Skeletal muscle satellite cell (primary cell): ENCODE measurements around the gene ABCD2. TPM values are rescaled to one million over a fixed set of nuclear protein-coding genes. Genes with fewer than 3 reads are reported as not detected.
"Not testable (repeated sequence)": the region's sequence is repeated elsewhere in the genome, so short reads cannot be mapped to it uniquely, and the experiment has no call there.

Source experiments
- H3K27me3 ChIP-seq: 2 replicates; pipeline ENCODE4 v1.7.0; 2013; ENCODE audit warnings: low read length; ENCODE audit not compliant: control insufficient read depth, insufficient read depth
- H3K36me3 ChIP-seq: 2 replicates; pipeline ENCODE4 v1.7.0; 2013; ENCODE audit warnings: mild to moderate bottlenecking, control low read depth, low read length; ENCODE audit not compliant: insufficient read depth
- H3K4me1 ChIP-seq: 2 replicates; pipeline ENCODE4 v1.7.0; 2013; ENCODE audit warnings: low read length; ENCODE audit not compliant: control insufficient read depth, insufficient read depth
- H3K4me2 ChIP-seq: 2 replicates; pipeline ENCODE4 v1.7.0; 2013; ENCODE audit warnings: mild to moderate bottlenecking, low read length
- H3K4me3 ChIP-seq: 2 replicates; pipeline ENCODE4 v1.7.0; 2013; ENCODE audit warnings: low read length
- H3K9ac ChIP-seq: 2 replicates; pipeline ENCODE4 v1.7.0; 2013; ENCODE audit warnings: mild to moderate bottlenecking, low read depth, low read length, moderate library complexity
- H3K9me3 ChIP-seq: replicated peaks from 2 replicates; pipeline ENCODE4 v1.7.0; 2013; ENCODE audit warnings: mild to moderate bottlenecking, control low read depth, low read length
- small RNA-seq: library from RNA; depleted of rRNA; stranded (forward); fragments of <200 nt; gene quantifications from one replicate; pipeline ENCODE3, GENCODE V24; 2012

ABCD2 gene

DNA sequence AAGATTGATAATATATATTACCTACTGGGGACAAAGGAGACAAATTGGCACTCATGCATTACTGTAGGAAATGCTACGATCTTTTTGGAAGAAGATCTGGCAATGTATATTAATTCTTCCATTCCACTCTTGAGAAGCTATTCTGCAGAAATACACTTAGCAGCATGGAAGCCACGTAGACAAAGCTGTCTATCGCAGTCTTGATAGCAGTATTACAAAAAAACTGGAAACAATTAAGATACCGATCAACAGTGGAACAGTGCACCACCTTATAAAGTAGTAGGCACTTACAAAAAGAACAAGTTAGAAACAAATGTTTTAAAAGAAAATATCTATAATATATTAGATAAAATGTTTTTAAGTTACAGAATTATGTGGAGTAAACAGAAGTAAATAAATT, 87.2 kb downstream of the ABCD2 start:
- Histone ChIP-seq H3K9ac (no peak overlapping the region), H3K27me3 (no peaks in the 10 kb centered on the region), H3K4me1 (no peaks in the 10 kb centered on the region), H3K4me3 (no peak overlapping the region), H3K9me3 (no peaks in the 10 kb centered on the region), H3K4me2 (no peak overlapping the region), H3K36me3 (no peaks in the 10 kb centered on the region)

DNA sequence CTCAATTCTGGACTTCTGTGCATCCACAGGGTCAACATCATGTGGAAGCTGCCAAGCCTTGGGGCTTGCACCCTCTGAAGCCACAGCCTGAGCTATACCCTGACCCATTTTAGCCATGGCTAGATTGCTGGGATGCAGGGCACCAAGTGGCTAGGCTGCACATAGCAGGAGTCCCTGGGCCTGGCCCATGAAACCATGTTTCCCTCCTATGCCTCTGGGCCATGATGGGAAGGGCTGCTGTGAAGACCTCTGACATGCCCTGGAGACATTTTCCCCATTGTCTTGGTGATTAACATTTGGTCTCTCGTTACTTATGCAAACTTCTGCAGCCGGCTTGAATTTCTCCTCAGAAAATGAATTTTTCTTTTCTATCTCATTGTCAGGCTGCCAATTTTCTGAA, 92.6 kb downstream of the ABCD2 start:
- H3K27me3 ChIP-seq = no peaks in the 10 kb centered on the region
- no peaks in the 10 kb centered on the region for H3K4me1 ChIP-seq
- H3K4me2 ChIP-seq = no peak overlapping the region
- no peaks in the 10 kb centered on the region for H3K36me3 ChIP-seq
- no peaks in the 10 kb centered on the region for H3K9me3 ChIP-seq
- no peak overlapping the region for H3K9ac ChIP-seq
- H3K4me3 ChIP-seq = no peak overlapping the region

DNA sequence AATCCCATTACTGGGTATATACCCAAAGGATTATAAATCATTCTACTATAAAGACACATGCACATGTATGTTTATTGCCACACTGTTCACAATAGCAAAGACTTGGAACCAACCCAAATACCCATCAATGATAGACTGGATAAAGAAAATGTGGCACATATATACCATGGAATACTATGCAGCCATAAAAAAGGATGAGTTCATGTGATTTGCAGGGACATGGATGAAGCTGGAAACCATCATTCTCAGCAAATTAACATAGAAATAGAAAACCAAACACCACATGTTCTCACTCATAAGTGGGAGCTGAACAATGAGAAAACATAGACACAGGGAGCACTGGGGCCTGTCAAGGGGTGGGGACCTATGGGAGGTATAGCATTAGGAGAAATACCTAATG, 97.4 kb downstream of the ABCD2 start:
- H3K4me3 ChIP-seq, H3K36me3 ChIP-seq: not testable (repeated sequence)

DNA sequence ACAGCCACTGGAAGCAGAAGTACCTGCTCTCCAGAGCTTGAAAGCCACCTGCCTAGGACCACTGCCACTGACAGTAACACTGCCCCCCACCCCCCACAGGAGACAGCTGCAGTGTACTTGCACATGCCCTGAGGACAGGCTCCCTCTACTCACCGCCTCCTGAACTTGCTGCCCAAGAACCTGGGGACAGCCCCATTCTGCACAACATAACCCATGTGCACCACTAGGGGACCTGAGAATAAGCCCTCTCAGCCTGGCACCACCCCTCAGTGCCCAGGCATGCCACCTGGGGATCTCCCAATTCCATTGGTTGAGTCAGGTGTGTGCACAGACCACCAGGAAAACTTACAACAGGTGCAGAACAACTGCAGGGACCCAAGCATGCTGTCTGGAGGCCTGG, 109.6 kb downstream of the ABCD2 start:
- no peaks in the 10 kb centered on the region for H3K36me3 ChIP-seq
- H3K4me2 ChIP-seq = no peak overlapping the region
- no peak overlapping the region for H3K9ac ChIP-seq

More for the DNA sequence above, 97.4 kb downstream of the ABCD2 start:
- H3K4me2 ChIP-seq, H3K9me3 ChIP-seq, H3K9ac ChIP-seq, H3K4me1 ChIP-seq, H3K27me3 ChIP-seq: not testable (repeated sequence)

DNA sequence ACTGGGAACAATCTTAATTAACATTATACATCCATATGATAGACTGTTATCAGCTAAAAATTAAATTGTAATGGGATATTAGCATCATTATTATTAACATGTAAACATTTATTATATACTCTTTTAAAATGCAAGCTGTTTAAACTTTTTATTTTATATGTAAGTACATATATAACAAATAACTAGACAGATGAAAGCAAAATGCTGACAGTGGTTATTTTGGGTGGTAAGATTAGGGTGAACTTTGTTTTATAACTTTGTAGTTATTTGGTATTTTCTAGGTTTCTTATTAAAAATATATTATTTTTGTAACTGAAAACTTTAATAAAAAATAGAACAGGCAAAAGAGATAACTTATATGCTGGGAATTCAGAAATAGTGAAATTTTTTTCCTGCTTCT, 114.0 kb downstream of the ABCD2 start:
- peaks cover 20% of the 10 kb centered on the region for H3K4me1 ChIP-seq

More for the DNA sequence above, 109.6 kb downstream of the ABCD2 start:
- Histone ChIP-seq H3K4me1 (peaks cover 3% of the 10 kb centered on the region), H3K9me3 (peaks cover 3% of the 10 kb centered on the region), H3K4me3 (no peak overlapping the region), H3K27me3 (no peaks in the 10 kb centered on the region)

DNA sequence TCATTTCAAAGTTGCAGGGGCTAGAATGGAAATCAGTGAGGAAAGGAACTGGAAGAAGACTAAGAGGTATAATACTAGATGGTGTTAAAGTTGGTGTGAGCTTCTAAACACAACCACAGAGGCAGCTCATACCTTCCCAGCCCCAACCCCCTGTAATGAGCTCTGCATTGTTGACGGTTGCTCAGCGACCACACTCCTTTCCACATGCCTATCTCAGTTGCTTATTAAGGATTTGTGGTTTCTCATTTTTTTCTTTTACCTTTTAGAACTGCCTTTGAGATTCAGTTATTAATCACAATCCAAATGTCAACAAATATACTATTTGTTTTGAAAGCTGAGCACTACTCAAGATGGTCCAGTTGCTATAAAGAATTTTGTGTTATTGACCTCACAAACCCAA, 114.6 kb downstream of the ABCD2 start:
- Histone ChIP-seq H3K36me3 (no peaks in the 10 kb centered on the region), H3K4me1 (peaks cover 20% of the 10 kb centered on the region), H3K9me3 (no peaks in the 10 kb centered on the region), H3K4me2 (no peak overlapping the region), H3K4me3 (no peak overlapping the region), H3K27me3 (no peaks in the 10 kb centered on the region), H3K9ac (no peak overlapping the region)

More for the DNA sequence above, 114.0 kb downstream of the ABCD2 start:
- H3K27me3 ChIP-seq = no peaks in the 10 kb centered on the region
- H3K9me3 ChIP-seq = no peaks in the 10 kb centered on the region
- no peak overlapping the region for H3K4me3 ChIP-seq
- H3K9ac ChIP-seq = no peak overlapping the region
- no peak overlapping the region for H3K4me2 ChIP-seq
- no peaks in the 10 kb centered on the region for H3K36me3 ChIP-seq

DNA sequence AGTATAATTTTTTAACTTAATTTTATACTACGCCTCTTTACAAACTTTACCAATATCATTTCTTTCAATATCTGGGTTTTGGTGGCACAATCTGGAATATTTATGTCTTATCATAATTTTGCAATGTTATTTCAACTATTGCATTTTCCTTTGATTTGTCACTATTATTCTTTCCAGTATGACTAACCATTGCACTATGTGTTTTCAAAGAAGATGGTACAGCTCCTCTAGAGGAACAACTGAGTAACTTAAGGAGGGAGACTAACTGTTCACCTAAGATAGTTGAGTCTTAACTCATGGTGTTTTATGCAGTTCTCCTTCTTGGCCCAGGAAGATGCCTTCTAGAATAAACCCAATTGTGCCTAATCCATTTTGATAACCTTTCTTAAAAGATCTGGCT, 116.2 kb downstream of the ABCD2 start:
- Histone ChIP-seq H3K4me1 (peaks cover 20% of the 10 kb centered on the region), H3K4me3 (no peak overlapping the region), H3K4me2 (no peak overlapping the region), H3K9ac (no peak overlapping the region), H3K9me3 (no peaks in the 10 kb centered on the region), H3K36me3 (no peaks in the 10 kb centered on the region), H3K27me3 (no peaks in the 10 kb centered on the region)

DNA sequence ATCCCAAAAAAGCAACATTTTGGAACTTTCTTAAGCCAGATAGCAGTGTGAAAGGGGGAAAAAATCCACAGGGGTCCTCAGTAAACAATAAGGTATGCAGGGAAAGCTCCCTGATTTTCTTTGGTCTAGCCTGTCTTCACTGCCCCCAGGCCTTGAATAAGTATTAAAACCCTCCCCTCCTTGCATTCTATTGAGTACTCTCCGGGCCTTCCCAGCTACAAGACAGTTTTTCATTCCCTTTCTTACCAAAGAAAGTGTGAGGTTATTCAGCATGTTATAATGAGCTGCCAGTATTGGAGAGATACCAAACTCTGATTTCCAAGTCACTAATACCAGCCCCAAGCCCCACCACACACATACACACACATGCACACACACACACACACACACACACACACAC, 116.9 kb downstream of the ABCD2 start:
- no peaks in the 10 kb centered on the region for H3K27me3 ChIP-seq
- H3K4me1 ChIP-seq = peaks cover 20% of the 10 kb centered on the region
- no peak overlapping the region for H3K4me3 ChIP-seq
- H3K9me3 ChIP-seq = no peaks in the 10 kb centered on the region
- no peak overlapping the region for H3K9ac ChIP-seq
- H3K36me3 ChIP-seq = no peaks in the 10 kb centered on the region
- H3K4me2 ChIP-seq = no peak overlapping the region

Small RNAs within 50 kb of the gene (small RNA-seq; reads per million reads assigned to genes)
- not detected for gene AC121334.2
